Vagina (tissue), 2 donors: ENCODE data around the gene UBE2I. TPM values are rescaled to one million over a fixed set of nuclear protein-coding genes. Genes with fewer than 3 reads are reported as not detected.

Source experiments
- DNase-seq, 2 donors: peaks; one replicate each; pipeline ENCODE4 v3.0.0-alpha.2; 2017; ENCODE audit errors: extremely low spot score in 2 of 2
- H3K27ac ChIP-seq: fragments of 200-600 bp; sonication (generic); one replicate; pipeline ENCODE4 v1.5.1; 2019
- H3K27me3 ChIP-seq: fragments of 200-600 bp; sonication (generic); one replicate; pipeline ENCODE4 v1.5.1; 2019
- H3K36me3 ChIP-seq, 2 donors: fragments of 200-600 bp; sonication (generic); one replicate each; pipeline ENCODE4 v1.5.1; 2017 to 2019
- H3K4me1 ChIP-seq: fragments of 200-600 bp; sonication (generic); one replicate; pipeline ENCODE4 v1.5.1; 2019
- H3K4me3 ChIP-seq, 2 donors: fragments of 200-600 bp; sonication (generic); 1 replicate in 1 of 2; 2 replicates in 1 of 2; pipeline ENCODE4 v1.5.1; 2016 to 2019
- H3K9me3 ChIP-seq: fragments of 200-600 bp; sonication (generic); one replicate; pipeline ENCODE4 v1.5.1; 2019
- POLR2A ChIP-seq, 2 donors: fragments of 450-650 bp; IDR thresholded peaks; one replicate each; pipeline ENCODE4 v1.6.1; 2017; ENCODE audit warnings: antibody characterized with exemption in 2 of 2, mild to moderate bottlenecking in 2 of 2, moderate library complexity in 2 of 2
- POLR2AphosphoS5 ChIP-seq, 2 donors: sonication (generic); formaldehyde crosslinking; IDR thresholded peaks; one replicate each; pipeline ENCODE4 v1.9.0; 2017; ENCODE audit warnings: antibody characterized with exemption in 2 of 2, mild to moderate bottlenecking in 2 of 2, low read depth in 1 of 2; ENCODE audit not compliant: insufficient read depth in 1 of 2
- intact Hi-C: fragments of 100-400 bp; cut with DNase I; formaldehyde crosslinking; loops from one replicate; pipeline ENCODE4 v1.15.1; 2023
- total RNA-seq: library from RNA; depleted of rRNA; stranded (reverse); fragments of >200 nt; gene quantifications from one replicate; pipeline ENCODE4 v1.2.3, GENCODE V29; 2016
- TF ChIP-seq, protein P1 (sequence below), 3 experiments: fragments of 450-650 bp in 2 of 3; fragments of 200-600 bp in 1 of 3; sonication (generic) in 1 of 3; IDR thresholded peaks; one replicate each; pipeline ENCODE4 v1.5.1; 2017 to 2019; ENCODE audit warnings: antibody characterized with exemption in 3 of 3, mild to moderate bottlenecking in 2 of 3, moderate library complexity in 2 of 3

UBE2I gene
- total RNA-seq, 1 donor from 2014 or later, result 51.3 TPM

DNA sequence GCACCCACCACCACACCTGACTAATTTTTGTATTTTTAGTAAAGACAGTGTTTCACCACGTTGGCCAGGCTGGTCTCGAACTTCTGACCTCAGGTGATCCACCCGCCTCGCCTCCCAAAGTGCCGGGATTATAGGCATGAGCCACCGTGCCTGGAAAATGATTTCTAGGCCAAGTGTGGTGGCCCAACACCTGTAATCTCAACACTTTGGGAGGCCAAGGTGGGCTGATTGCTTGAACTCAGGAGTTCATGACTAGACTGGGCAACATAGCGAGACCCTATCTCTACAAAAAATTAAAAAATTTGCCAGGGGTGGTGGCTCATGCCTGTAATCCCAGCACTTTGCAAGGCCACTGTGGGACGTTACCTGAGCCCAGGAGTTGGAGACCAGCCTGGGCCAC, 13.0 kb downstream of the UBE2I start:
- TF ChIP-seq POLR2AphosphoS5 (IDR thresholded peaks at IDR 0.05; ENCODE audit: insufficient read depth in 1 of 2, low read depth in 1 of 2) (no peak), POLR2A (IDR thresholded peaks at IDR 0.05) (no peak)
- TF ChIP-seq, protein P1, sequence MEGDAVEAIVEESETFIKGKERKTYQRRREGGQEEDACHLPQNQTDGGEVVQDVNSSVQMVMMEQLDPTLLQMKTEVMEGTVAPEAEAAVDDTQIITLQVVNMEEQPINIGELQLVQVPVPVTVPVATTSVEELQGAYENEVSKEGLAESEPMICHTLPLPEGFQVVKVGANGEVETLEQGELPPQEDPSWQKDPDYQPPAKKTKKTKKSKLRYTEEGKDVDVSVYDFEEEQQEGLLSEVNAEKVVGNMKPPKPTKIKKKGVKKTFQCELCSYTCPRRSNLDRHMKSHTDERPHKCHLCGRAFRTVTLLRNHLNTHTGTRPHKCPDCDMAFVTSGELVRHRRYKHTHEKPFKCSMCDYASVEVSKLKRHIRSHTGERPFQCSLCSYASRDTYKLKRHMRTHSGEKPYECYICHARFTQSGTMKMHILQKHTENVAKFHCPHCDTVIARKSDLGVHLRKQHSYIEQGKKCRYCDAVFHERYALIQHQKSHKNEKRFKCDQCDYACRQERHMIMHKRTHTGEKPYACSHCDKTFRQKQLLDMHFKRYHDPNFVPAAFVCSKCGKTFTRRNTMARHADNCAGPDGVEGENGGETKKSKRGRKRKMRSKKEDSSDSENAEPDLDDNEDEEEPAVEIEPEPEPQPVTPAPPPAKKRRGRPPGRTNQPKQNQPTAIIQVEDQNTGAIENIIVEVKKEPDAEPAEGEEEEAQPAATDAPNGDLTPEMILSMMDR (IDR thresholded peaks at IDR 0.05), result no peak
- peaks cover 0 to 82% of the 10 kb centered on the region in 2 donors for H3K36me3 ChIP-seq
- intact Hi-C loops, result no loop called here
- H3K4me1 ChIP-seq, result no peaks in the 10 kb centered on the region
- no peaks in the 10 kb centered on the region for H3K9me3 ChIP-seq
- no peaks in the 10 kb centered on the region for H3K27me3 ChIP-seq
- no peak overlapping the region for H3K4me3 ChIP-seq
- DNase-seq, result no peak
- H3K27ac ChIP-seq, result no peak overlapping the region

DNA sequence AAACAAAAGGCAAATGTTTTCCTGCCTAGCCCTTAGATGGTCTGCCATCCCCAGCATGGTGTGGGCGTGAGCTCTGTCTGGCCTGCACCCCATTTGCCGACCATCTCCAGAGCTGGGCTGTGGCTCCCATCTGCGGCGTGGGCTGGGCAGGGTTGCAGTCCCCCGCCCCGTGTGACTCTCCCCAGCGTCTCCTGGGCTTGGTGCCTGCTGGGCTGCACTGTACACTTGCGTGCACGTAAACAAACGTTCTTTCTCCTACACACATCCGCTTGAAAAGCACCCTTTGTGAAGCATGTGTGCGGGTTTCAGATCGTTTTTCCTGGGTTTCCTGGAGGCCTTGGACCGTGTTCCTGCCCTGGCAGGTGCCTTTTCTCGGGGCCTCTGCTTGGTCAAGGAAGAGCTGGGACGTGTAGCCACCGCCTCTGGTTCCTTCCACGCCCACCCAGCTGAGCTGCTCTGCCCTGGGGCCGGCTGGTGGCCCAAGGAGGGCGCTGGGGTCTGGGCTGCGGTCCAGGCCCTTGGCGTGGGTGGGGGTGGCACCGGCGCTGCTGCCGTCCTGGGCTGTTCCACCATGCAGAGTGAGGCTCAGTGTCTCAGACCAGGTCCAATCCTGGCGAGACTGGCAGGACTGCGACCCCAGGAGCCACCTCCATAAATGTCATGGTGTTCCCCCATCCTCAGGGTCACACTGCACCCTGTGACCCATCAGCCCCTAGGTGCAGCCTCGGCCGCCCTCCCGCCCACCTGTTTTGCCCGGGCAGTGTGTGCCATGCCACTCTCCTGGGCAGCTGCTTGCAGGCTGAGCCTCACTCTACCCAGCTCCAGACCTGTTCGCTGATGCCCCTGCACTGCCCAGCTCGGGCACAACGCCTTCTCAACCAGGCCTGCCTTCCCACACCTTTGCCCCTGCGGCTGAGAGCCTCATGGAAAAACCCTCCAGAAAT, 14.1 kb downstream of the UBE2I start:
- Histone ChIP-seq H3K27me3 (no peaks in the 10 kb centered on the region), H3K36me3 (peaks cover 0 to 70% of the 10 kb centered on the region in 2 donors), H3K4me3 (no peak overlapping the region), H3K27ac (no peak overlapping the region), H3K9me3 (no peaks in the 10 kb centered on the region), H3K4me1 (no peaks in the 10 kb centered on the region)
- no peak for TF ChIP-seq POLR2AphosphoS5 (IDR thresholded peaks at IDR 0.05; ENCODE audit: insufficient read depth in 1 of 2, low read depth in 1 of 2)
- TF ChIP-seq, protein P1 (IDR thresholded peaks at IDR 0.05), result no peak
- no peak for TF ChIP-seq POLR2A (IDR thresholded peaks at IDR 0.05)
- intact Hi-C loops, result no loop called here
- no peak for DNase-seq

- Histone ChIP-seq H3K27me3 (no peaks in the 10 kb centered on the region), H3K36me3 (peaks cover 0 to 62% of the 10 kb centered on the region in 2 donors), H3K27ac (no peak overlapping the region), H3K9me3 (no peaks in the 10 kb centered on the region), H3K4me1 (no peaks in the 10 kb centered on the region), H3K4me3 (no peak overlapping the region)
- intact Hi-C loops, result no loop called here
- no peak for DNase-seq
- TF ChIP-seq POLR2A (IDR thresholded peaks at IDR 0.05) (no peak), POLR2AphosphoS5 (IDR thresholded peaks at IDR 0.05; ENCODE audit: insufficient read depth in 1 of 2, low read depth in 1 of 2) (no peak)
- TF ChIP-seq, protein P1 (IDR thresholded peaks at IDR 0.05), result no peak
These were observed 14.9 kb downstream of the UBE2I start for GRCh38 chr16:1324286-1324826.

- H3K36me3 ChIP-seq, result peaks cover 0 to 53% of the 10 kb centered on the region in 2 donors
- intact Hi-C loops, result no loop called here
These were observed 15.8 kb downstream of the UBE2I start for GRCh38 chr16:1325261-1325660.

More at GRCh38 chr16:1325261-1325660, 15.8 kb downstream of the UBE2I start:
- H3K4me1 ChIP-seq, result no peaks in the 10 kb centered on the region
- no peaks in the 10 kb centered on the region for H3K9me3 ChIP-seq
- TF ChIP-seq POLR2AphosphoS5 (IDR thresholded peaks at IDR 0.05; ENCODE audit: insufficient read depth in 1 of 2, low read depth in 1 of 2) (no peak), POLR2A (IDR thresholded peaks at IDR 0.05) (no peak)
- TF ChIP-seq, protein P1 (IDR thresholded peaks at IDR 0.05), result no peak
- no peak for DNase-seq
- H3K27me3 ChIP-seq, result no peaks in the 10 kb centered on the region
- no peak overlapping the region for H3K27ac ChIP-seq
- no peak overlapping the region for H3K4me3 ChIP-seq
